ENCODE results near the gene AMH.

AMH gene

GRCh38 chr19:2208975-2209374 lies 40.1 kb upstream of the AMH start:
- H3K4me3 ChIP-seq (ENCODE audit: insufficient read depth in 1 of 2, low read depth in 1 of 2, low read length in 2 of 2): peak overlapping the region in 1 of 2 experiments; percentile 65
- no peak overlapping the region for H2BK120ac ChIP-seq (ENCODE audit: low read depth, low read length)
- H2BK15ac ChIP-seq (ENCODE audit: low read depth, poor library complexity, severe bottlenecking): peak overlapping the region; percentile 65
- no peak overlapping the region for H2BK5ac ChIP-seq (ENCODE audit: low read depth, low read length, poor library complexity, severe bottlenecking)
- H4K91ac ChIP-seq (ENCODE audit: low read length): peak overlapping the region; percentile 10
- H3K14ac ChIP-seq (ENCODE audit: low read length in 2 of 2): no peak overlapping the region
- no peak overlapping the region for H4K8ac ChIP-seq (ENCODE audit: low read length)
- H3K23ac ChIP-seq (ENCODE audit: low read length in 2 of 2): no peak overlapping the region
- no peak overlapping the region for H3K4me2 ChIP-seq (ENCODE audit: low read length, poor library complexity, severe bottlenecking)
- no peak for DNase-seq
- H3K9me3 ChIP-seq (ENCODE audit: control insufficient read depth, low read length): no peaks in the 10 kb centered on the region
- peaks cover 75 to 76% of the 10 kb centered on the region in 2 experiments for H3K36me3 ChIP-seq (ENCODE audit: control insufficient read depth in 1 of 2, insufficient read depth in 2 of 2, low read depth in 1 of 2, low read length in 2 of 2)
- 52% methylated on average over 9 of the region's 10 CpGs for WGBS
- no peak overlapping the region for H3K27ac ChIP-seq (ENCODE audit: low read length, poor library complexity, severe bottlenecking)
- H3K9ac ChIP-seq (ENCODE audit: low read length): peak overlapping the region; percentile 84
- peaks cover 50% of the 10 kb centered on the region for H3K4me1 ChIP-seq (ENCODE audit: control insufficient read depth, insufficient read depth, low read depth, low read length)
- H3K79me1 ChIP-seq (replicated peaks; ENCODE audit: low read length, poor library complexity, severe bottlenecking): peaks cover 55% of the 10 kb centered on the region
- no peak overlapping the region for H2AFZ ChIP-seq (ENCODE audit: low read depth, low read length)
- H2AK5ac ChIP-seq (ENCODE audit: low read length, severe bottlenecking): no peak overlapping the region
- H3K27me3 ChIP-seq (ENCODE audit: control insufficient read depth in 1 of 2, insufficient read depth in 1 of 2, low read length in 2 of 2): no peaks in the 10 kb centered on the region
- H2BK12ac ChIP-seq (ENCODE audit: low read length in 2 of 2): peak overlapping the region in 1 of 2 experiments; percentile 25
- no peak overlapping the region for H3K18ac ChIP-seq (ENCODE audit: low read depth in 1 of 2, low read length in 2 of 2)
- H3K4ac ChIP-seq (ENCODE audit: low read depth in 1 of 2, low read length in 2 of 2): no peak overlapping the region

GRCh38 chr19:2209408-2209807 lies 39.7 kb upstream of the AMH start:
- Histone ChIP-seq H2BK12ac (ENCODE audit: low read length in 2 of 2) (peak overlapping the region in 1 of 2 experiments; percentile 25), H3K4ac (ENCODE audit: low read depth in 1 of 2, low read length in 2 of 2) (no peak overlapping the region), H3K9ac (ENCODE audit: low read length) (peak overlapping the region; percentile 84), H3K9me3 (ENCODE audit: control insufficient read depth, low read length) (no peaks in the 10 kb centered on the region), H3K4me1 (ENCODE audit: control insufficient read depth, insufficient read depth, low read depth, low read length) (peaks cover 48% of the 10 kb centered on the region), H2BK5ac (ENCODE audit: low read depth, low read length, poor library complexity, severe bottlenecking) (no peak overlapping the region), H3K27me3 (ENCODE audit: control insufficient read depth in 1 of 2, insufficient read depth in 1 of 2, low read length in 2 of 2) (no peaks in the 10 kb centered on the region), H2AFZ (ENCODE audit: low read depth, low read length) (no peak overlapping the region), H4K8ac (ENCODE audit: low read length) (no peak overlapping the region), H2BK15ac (ENCODE audit: low read depth, poor library complexity, severe bottlenecking) (no peak overlapping the region), H3K79me1 (replicated peaks; ENCODE audit: low read length, poor library complexity, severe bottlenecking) (peaks cover 56% of the 10 kb centered on the region), H4K91ac (ENCODE audit: low read length) (peak overlapping the region; percentile 37), H3K4me2 (ENCODE audit: low read length, poor library complexity, severe bottlenecking) (no peak overlapping the region), H2AK5ac (ENCODE audit: low read length, severe bottlenecking) (no peak overlapping the region), H3K18ac (ENCODE audit: low read depth in 1 of 2, low read length in 2 of 2) (no peak overlapping the region), H2BK120ac (ENCODE audit: low read depth, low read length) (no peak overlapping the region), H3K36me3 (ENCODE audit: control insufficient read depth in 1 of 2, insufficient read depth in 2 of 2, low read depth in 1 of 2, low read length in 2 of 2) (peaks cover 75 to 76% of the 10 kb centered on the region in 2 experiments), H3K27ac (ENCODE audit: low read length, poor library complexity, severe bottlenecking) (no peak overlapping the region), H3K14ac (ENCODE audit: low read length in 2 of 2) (no peak overlapping the region), H3K4me3 (ENCODE audit: insufficient read depth in 1 of 2, low read depth in 1 of 2, low read length in 2 of 2) (peak overlapping the region in 1 of 2 experiments; percentile 65), H3K23ac (ENCODE audit: low read length in 2 of 2) (no peak overlapping the region)
- no peak for DNase-seq
- 94% methylated on average over 17 of the region's 17 CpGs for WGBS

GRCh38 chr19:2210206-2210605 lies 38.9 kb upstream of the AMH start:
- Histone ChIP-seq H2AFZ (ENCODE audit: low read depth, low read length) (no peak overlapping the region), H2BK12ac (ENCODE audit: low read length in 2 of 2) (no peak overlapping the region), H3K4ac (ENCODE audit: low read depth in 1 of 2, low read length in 2 of 2) (no peak overlapping the region), H2AK5ac (ENCODE audit: low read length, severe bottlenecking) (no peak overlapping the region), H2BK15ac (ENCODE audit: low read depth, poor library complexity, severe bottlenecking) (no peak overlapping the region), H3K14ac (ENCODE audit: low read length in 2 of 2) (no peak overlapping the region), H3K27me3 (ENCODE audit: control insufficient read depth in 1 of 2, insufficient read depth in 1 of 2, low read length in 2 of 2) (no peaks in the 10 kb centered on the region), H2BK120ac (ENCODE audit: low read depth, low read length) (no peak overlapping the region), H2BK5ac (ENCODE audit: low read depth, low read length, poor library complexity, severe bottlenecking) (no peak overlapping the region), H3K18ac (ENCODE audit: low read depth in 1 of 2, low read length in 2 of 2) (no peak overlapping the region), H3K4me3 (ENCODE audit: insufficient read depth in 1 of 2, low read depth in 1 of 2, low read length in 2 of 2) (no peak overlapping the region), H4K91ac (ENCODE audit: low read length) (no peak overlapping the region), H3K4me1 (ENCODE audit: control insufficient read depth, insufficient read depth, low read depth, low read length) (peaks cover 45% of the 10 kb centered on the region), H4K8ac (ENCODE audit: low read length) (no peak overlapping the region), H3K9ac (ENCODE audit: low read length) (no peak overlapping the region), H3K36me3 (ENCODE audit: control insufficient read depth in 1 of 2, insufficient read depth in 2 of 2, low read depth in 1 of 2, low read length in 2 of 2) (peaks cover 76 to 80% of the 10 kb centered on the region in 2 experiments), H3K9me3 (ENCODE audit: control insufficient read depth, low read length) (no peaks in the 10 kb centered on the region), H3K4me2 (ENCODE audit: low read length, poor library complexity, severe bottlenecking) (no peak overlapping the region), H3K79me1 (replicated peaks; ENCODE audit: low read length, poor library complexity, severe bottlenecking) (peaks cover 58% of the 10 kb centered on the region), H3K23ac (ENCODE audit: low read length in 2 of 2) (no peak overlapping the region), H3K27ac (ENCODE audit: low read length, poor library complexity, severe bottlenecking) (no peak overlapping the region)
- DNase-seq: no peak
- 96% methylated on average over 21 of the region's 21 CpGs for WGBS

- peaks cover 83 to 88% of the 10 kb centered on the region in 2 experiments for H3K36me3 ChIP-seq (ENCODE audit: control insufficient read depth in 1 of 2, insufficient read depth in 2 of 2, low read depth in 1 of 2, low read length in 2 of 2)
- peaks cover 59% of the 10 kb centered on the region for H3K79me1 ChIP-seq (replicated peaks; ENCODE audit: low read length, poor library complexity, severe bottlenecking)
- no peak overlapping the region for H3K9ac ChIP-seq (ENCODE audit: low read length)
- no peak overlapping the region for H3K27ac ChIP-seq (ENCODE audit: low read length, poor library complexity, severe bottlenecking)
- H3K4me2 ChIP-seq (ENCODE audit: low read length, poor library complexity, severe bottlenecking): no peak overlapping the region
- no peak for DNase-seq
- H3K14ac ChIP-seq (ENCODE audit: low read length in 2 of 2): no peak overlapping the region
- H2AK5ac ChIP-seq (ENCODE audit: low read length, severe bottlenecking): no peak overlapping the region
- H2BK12ac ChIP-seq (ENCODE audit: low read length in 2 of 2): no peak overlapping the region
- H3K4me3 ChIP-seq (ENCODE audit: insufficient read depth in 1 of 2, low read depth in 1 of 2, low read length in 2 of 2): no peak overlapping the region
- no peak overlapping the region for H4K91ac ChIP-seq (ENCODE audit: low read length)
- H3K4ac ChIP-seq (ENCODE audit: low read depth in 1 of 2, low read length in 2 of 2): no peak overlapping the region
- H3K18ac ChIP-seq (ENCODE audit: low read depth in 1 of 2, low read length in 2 of 2): no peak overlapping the region
- WGBS: 97% methylated on average over 33 of the region's 33 CpGs
- peak overlapping the region; percentile 27 for H4K8ac ChIP-seq (ENCODE audit: low read length)
- H2BK5ac ChIP-seq (ENCODE audit: low read depth, low read length, poor library complexity, severe bottlenecking): no peak overlapping the region
- H2AFZ ChIP-seq (ENCODE audit: low read depth, low read length): no peak overlapping the region
- no peak overlapping the region for H3K23ac ChIP-seq (ENCODE audit: low read length in 2 of 2)
- H3K4me1 ChIP-seq (ENCODE audit: control insufficient read depth, insufficient read depth, low read depth, low read length): peaks cover 43% of the 10 kb centered on the region
- no peaks in the 10 kb centered on the region for H3K9me3 ChIP-seq (ENCODE audit: control insufficient read depth, low read length)
- H2BK15ac ChIP-seq (ENCODE audit: low read depth, poor library complexity, severe bottlenecking): no peak overlapping the region
- no peaks in the 10 kb centered on the region for H3K27me3 ChIP-seq (ENCODE audit: control insufficient read depth in 1 of 2, insufficient read depth in 1 of 2, low read length in 2 of 2)
- H2BK120ac ChIP-seq (ENCODE audit: low read depth, low read length): no peak overlapping the region
These were observed 38.0 kb upstream of the AMH start for GRCh38 chr19:2210987-2211740.

Measured in mesenchymal stem cell (in vitro differentiated cells and primary cell).